HG03097 (cell line): ENCODE data around the gene NPC2.

Source experiments
- ATAC-seq: cut with Tn5 transposase; IDR thresholded peaks from one replicate; pipeline ENCODE4 v1.9.1; 2021; ENCODE audit not compliant: unreplicated experiment, low FRiP score

The NPC2 gene

DNA sequence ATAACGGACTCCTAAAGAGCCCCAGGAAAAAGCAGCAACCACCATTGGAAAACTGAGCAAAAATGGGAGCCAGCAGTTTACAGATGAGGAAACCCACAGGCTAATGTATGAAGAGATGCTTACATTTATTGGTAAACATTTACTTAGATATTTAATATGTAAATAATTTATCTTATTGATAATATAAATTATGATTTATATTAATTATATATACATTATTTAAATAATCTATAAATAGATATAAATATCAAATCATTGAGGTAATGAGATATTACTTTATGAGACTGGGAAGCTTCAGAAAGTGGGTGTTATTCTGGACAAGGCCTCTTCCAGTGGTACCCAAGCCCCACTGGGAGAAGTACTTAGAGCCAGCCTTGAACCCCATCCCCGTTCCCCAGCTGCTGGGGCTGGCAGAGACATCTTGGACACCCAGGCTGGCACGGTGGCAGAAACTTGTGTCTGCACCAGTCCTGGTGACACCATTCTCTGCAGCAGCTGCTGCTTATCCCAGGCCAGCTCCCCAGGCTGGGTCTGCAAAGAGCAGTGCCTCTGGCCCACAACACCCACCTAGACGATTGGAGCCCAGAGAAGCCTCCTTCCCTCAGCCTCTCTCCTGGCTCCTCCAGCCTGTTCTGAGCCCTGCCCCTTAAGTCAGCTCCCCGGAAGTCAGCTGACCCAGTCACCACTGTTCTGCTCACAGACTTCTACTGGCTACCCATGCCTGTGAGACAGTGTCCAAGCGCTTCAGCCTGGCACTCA, 26.4 kb upstream of the NPC2 start:
- ATAC-seq = no peak

- ATAC-seq = no peak
These were observed 25.1 kb upstream of the NPC2 start for GRCh38 chr14:74518221-74518620.

DNA sequence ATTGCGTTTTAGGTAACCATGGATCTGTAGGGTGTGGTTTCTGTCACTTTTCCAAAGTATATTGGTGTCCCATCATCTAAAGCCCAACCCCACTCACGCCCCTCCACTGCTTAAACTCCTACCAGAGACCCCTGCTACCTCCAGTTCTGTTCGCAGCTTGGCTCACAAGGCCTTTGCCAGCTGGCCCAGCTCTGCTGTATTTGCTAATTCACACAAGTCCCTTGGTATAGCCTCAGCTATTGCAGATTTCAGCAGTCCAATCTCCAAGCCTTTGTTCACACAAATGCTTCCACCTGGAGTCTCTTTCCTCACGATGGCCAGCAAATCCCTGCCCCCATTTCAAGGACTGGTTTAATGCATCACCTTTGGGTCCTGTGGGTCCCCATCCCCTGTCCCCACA, 24.6 kb upstream of the NPC2 start:
- ATAC-seq = no peak

GRCh38 chr14:74516451-74517160, 23.5 kb upstream of the NPC2 start:
- ATAC-seq = no peak

DNA sequence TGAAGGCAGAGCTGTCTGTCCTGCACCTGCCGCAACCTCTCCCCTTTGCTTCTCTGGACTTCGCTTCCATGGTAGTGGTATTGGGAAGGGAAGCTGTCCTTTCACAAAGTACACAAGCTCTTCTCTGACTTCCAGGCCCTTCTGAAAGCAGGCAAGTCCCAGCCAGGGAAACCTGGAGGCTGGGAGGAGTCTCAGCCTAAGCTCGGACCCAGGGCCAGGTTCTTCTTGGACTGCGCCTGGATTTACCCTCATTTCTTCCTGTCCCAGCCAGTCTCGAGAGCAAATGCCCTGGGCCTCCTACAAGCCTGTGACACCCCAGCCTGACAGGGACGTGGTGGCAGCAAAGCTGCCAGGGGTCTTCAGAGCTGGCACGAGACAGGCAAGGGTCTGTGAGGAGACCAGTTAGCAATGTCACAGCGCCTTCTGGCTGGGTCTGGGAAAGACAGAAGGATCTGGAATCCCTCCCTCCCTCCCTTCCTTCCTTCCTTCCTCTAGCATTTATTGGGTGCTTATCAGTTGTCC, 22.8 kb upstream of the NPC2 start:
- no peak for ATAC-seq

DNA sequence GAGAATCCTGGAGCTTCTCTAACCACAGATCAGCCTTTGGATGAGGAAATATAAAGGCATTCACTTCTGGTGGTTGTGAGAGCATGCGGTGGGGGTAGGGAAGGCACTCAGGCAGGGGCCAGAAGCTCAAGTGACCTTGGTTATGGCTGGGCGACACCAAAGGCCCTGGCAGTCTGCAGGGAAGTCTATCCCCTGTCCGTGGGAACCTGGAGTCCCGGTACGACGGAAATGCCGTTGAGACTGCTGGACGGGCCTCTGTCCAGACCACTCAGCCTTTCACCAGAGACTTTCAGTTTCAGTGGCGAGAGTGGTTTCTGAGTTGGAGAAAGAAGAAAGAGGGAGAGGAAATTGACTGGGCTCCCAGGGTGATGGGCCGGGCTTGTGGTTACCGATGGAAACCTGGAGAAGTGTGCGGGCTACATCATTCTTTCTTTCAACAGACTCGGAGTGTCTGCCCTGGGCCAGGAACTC, 21.4 kb upstream of the NPC2 start:
- ATAC-seq = no peak

- no peak for ATAC-seq
These were observed 19.1 kb upstream of the NPC2 start for GRCh38 chr14:74511966-74512830.

- ATAC-seq = no peak
These were observed 17.9 kb upstream of the NPC2 start for GRCh38 chr14:74510959-74511409.

- no peak for ATAC-seq
These were observed 17.3 kb upstream of the NPC2 start for GRCh38 chr14:74510223-74510931.

- ATAC-seq = no peak
These were observed 16.6 kb upstream of the NPC2 start for GRCh38 chr14:74509587-74510222.

GRCh38 chr14:74508844-74509428, 15.8 kb upstream of the NPC2 start:
- no peak for ATAC-seq

DNA sequence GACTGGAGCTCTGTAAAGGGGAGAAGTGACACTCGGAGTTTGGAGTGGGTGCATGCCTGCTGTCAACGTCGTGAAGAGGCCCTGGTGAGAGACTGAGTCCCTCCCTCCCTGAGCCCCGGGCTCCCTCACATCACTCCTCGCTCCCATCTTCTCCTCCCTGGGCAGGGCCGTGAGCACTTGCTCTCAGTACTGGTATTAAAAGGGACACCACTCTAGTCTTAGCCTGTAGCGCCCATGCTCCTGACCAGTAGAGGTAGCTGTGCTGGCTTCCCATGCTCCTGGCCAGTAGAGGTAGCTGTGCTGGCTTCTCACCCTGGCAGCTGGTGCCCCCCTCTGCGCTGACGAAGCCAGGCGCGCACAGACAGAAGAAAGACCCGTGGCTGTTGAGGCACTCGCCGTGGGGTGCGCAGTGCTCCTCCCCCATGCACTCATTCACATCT, 15.2 kb upstream of the NPC2 start:
- ATAC-seq = no peak

- no peak for ATAC-seq
These were observed 14.7 kb upstream of the NPC2 start for GRCh38 chr14:74507840-74508239.

GRCh38 chr14:74507085-74507484, 14.0 kb upstream of the NPC2 start:
- no peak for ATAC-seq

GRCh38 chr14:74506411-74506851, 13.3 kb upstream of the NPC2 start:
- no peak for ATAC-seq

GRCh38 chr14:74505831-74506230, 12.7 kb upstream of the NPC2 start:
- no peak for ATAC-seq

- ATAC-seq = no peak
These were observed 12.0 kb upstream of the NPC2 start for GRCh38 chr14:74504874-74505720.

DNA sequence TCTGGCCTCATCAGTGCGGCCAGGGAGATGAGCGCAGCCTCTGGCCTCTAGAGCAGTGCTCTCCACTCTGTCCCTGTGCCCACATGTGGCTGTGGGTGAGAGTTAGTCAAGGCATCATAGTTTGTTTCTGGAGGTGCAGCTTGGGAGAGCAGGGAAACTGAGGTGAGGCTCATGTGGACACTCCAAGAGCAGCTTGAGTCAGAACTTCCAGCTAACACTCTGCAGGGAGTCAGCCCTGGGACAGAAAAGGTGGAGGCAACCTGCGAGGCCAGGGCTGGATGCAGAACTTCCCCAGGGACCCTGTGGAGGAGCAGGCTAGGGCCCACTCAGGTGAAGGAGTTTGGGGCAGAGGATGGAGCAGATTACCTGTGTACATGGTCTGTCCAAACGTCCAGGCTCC, 11.3 kb upstream of the NPC2 start:
- ATAC-seq = no peak
